Mesenteric fat pad (tissue), 1 donor: ENCODE results near the gene ASTN2. TPM values are rescaled to one million over a fixed set of nuclear protein-coding genes. Genes with fewer than 3 reads are reported as not detected.

ENCODE experiments used
- DNase-seq: peaks from one replicate; pipeline ENCODE4 v3.0.0-alpha.2; 2020; ENCODE audit warnings: low spot score
- total RNA-seq: library from RNA; stranded (reverse); fragmentation: NEBNext Ultra II Directional; extraction: Animal tissue kit (Norgen Biotek cat#: 25700); gene quantifications from one replicate; pipeline ENCODE4 v1.2.1, GENCODE V29; 2021
- donor health status: DM: yes; HTN: yes; CAD: no.

Gene ASTN2
- total RNA-seq, 1 donor from 2014 or later = 3.1 TPM

GRCh38 chr9:116377179-116377798, 1037.6 kb downstream of the ASTN2 start:
- no peak for DNase-seq
